C4-2B (cell line): ENCODE measurements around the gene CLDN6.

Experiments used
- H3K27ac ChIP-seq: fragments of 450-650 bp; 2 replicates; pipeline ENCODE4 v1.5.1; 2017
- CTCF ChIP-seq: fragments of 450-650 bp; conservative IDR thresholded peaks from 2 replicates; pipeline ENCODE4 v1.5.1; 2017; ENCODE audit warnings: mild to moderate bottlenecking
- ZFX ChIP-seq: fragments of 450-650 bp; IDR thresholded peaks from 2 replicates; pipeline ENCODE4 v1.6.1; 2017

The CLDN6 gene

GRCh38 chr16:3004319-3004718 is 13.7 kb downstream of the CLDN6 start:
- no peak for TF ChIP-seq CTCF
- peak; percentile 41; the same call in 1 of the 2 replicates for TF ChIP-seq ZFX
- peak overlapping the region; percentile 50; the same call in 1 of the 2 replicates for H3K27ac ChIP-seq

- TF ChIP-seq CTCF: peak; percentile 74
- no peak for TF ChIP-seq ZFX
These were observed 14.3 kb downstream of the CLDN6 start for GRCh38 chr16:3003582-3004270.

GRCh38 chr16:3001316-3001715 is 16.7 kb downstream of the CLDN6 start:
- H3K27ac ChIP-seq: no peak overlapping the region
- no peak for TF ChIP-seq CTCF
- no peak for TF ChIP-seq ZFX

More at GRCh38 chr16:3003582-3004270, 14.3 kb downstream of the CLDN6 start:
- peak overlapping the region; percentile 50; the same call in 1 of the 2 replicates for H3K27ac ChIP-seq

- TF ChIP-seq ZFX (no peak), CTCF (no peak)
- H3K27ac ChIP-seq: no peak overlapping the region
These were observed 17.4 kb downstream of the CLDN6 start for GRCh38 chr16:3000540-3000939.

- no peak overlapping the region for H3K27ac ChIP-seq
- no peak for TF ChIP-seq CTCF
- no peak for TF ChIP-seq ZFX
These were observed 18.1 kb downstream of the CLDN6 start for GRCh38 chr16:2999929-3000328.

GRCh38 chr16:2996298-2996697 is 21.7 kb downstream of the CLDN6 start:
- no peak for TF ChIP-seq CTCF
- TF ChIP-seq ZFX: no peak
- no peak overlapping the region for H3K27ac ChIP-seq

GRCh38 chr16:2992383-2993081 is 25.5 kb downstream of the CLDN6 start:
- H3K27ac ChIP-seq: no peak overlapping the region
- TF ChIP-seq CTCF (no peak), ZFX (no peak)
